CD4-positive, alpha-beta T cell (primary cell): ENCODE results near the gene PGAP3. TPM values are rescaled to one million over a fixed set of nuclear protein-coding genes. Genes with fewer than 3 reads are reported as not detected.

Source experiments
- ATAC-seq: fragments of 200-7000 bp; cut with Tn5 transposase; one replicate; pipeline ENCODE4 v1.10.0; 2022; ENCODE audit warnings: mild to moderate bottlenecking; ENCODE audit not compliant: poor library complexity
- CTCF ChIA-PET: fragments of 350-600 bp; sonication (Branson Sonifier 250); formaldehyde crosslinking; loops from one replicate; lab custom pipeline; 2021; ENCODE audit warnings: antibody characterized with exemption, inconsistent platforms; lab: Charles Lee
- POLR2A ChIA-PET: fragments of 350-600 bp; sonication (Branson Sonifier 250); formaldehyde crosslinking; loops from one replicate; lab custom pipeline; 2021; ENCODE audit warnings: antibody characterized with exemption, inconsistent platforms; lab: Charles Lee
- DNase-seq, 14 experiments: peaks; one replicate each; pipeline ENCODE4 v3.0.0-alpha.2; 2013 to 2020; ENCODE audit warnings: mixed read lengths in 2 of 14
- H3K27ac ChIP-seq, 2 donors: one replicate each; pipeline versions ENCODE4 v1.5.1 to v1.7.0; 2013; ENCODE audit warnings: low read length in 2 of 2, low read depth in 1 of 2, mild to moderate bottlenecking in 1 of 2
- H3K27me3 ChIP-seq, 2 experiments: 1 replicate in 1 of 2; 2 replicates in 1 of 2; pipeline versions ENCODE4 v1.6.1 to v1.7.0; 2013; ENCODE audit warnings: low read length in 2 of 2, control low read depth in 1 of 2, mild to moderate bottlenecking in 1 of 2, moderate library complexity in 1 of 2; ENCODE audit not compliant: insufficient read depth in 2 of 2, control insufficient read depth in 1 of 2
- H3K36me3 ChIP-seq: one replicate; pipeline ENCODE4 v1.6.1; 2013; ENCODE audit warnings: low read length, control low read depth; ENCODE audit not compliant: insufficient read depth
- H3K4me1 ChIP-seq: one replicate; pipeline ENCODE4 v1.6.1; 2013; ENCODE audit warnings: low read length, control low read depth; ENCODE audit not compliant: insufficient read depth
- H3K4me3 ChIP-seq: one replicate; pipeline ENCODE4 v1.5.1; 2013; ENCODE audit warnings: mild to moderate bottlenecking, low read length, moderate library complexity
- H3K9me3 ChIP-seq, 2 experiments: 1 replicate in 1 of 2; 2 replicates in 1 of 2; pipeline versions ENCODE4 v1.6.1 to v1.7.0; 2013; ENCODE audit warnings: low read length in 2 of 2, mild to moderate bottlenecking in 2 of 2, control low read depth in 1 of 2, moderate library complexity in 1 of 2; ENCODE audit not compliant: control insufficient read depth in 1 of 2, insufficient read depth in 1 of 2
- H3K27ac Mint-ChIP-seq: one replicate; pipeline ENCODE4 v1.8.0; 2020; ENCODE audit warnings: mixed read lengths
- H3K27me3 Mint-ChIP-seq: one replicate; pipeline ENCODE4 v1.8.0; 2021; ENCODE audit warnings: mixed read lengths
- H3K36me3 Mint-ChIP-seq: one replicate; pipeline ENCODE4 v1.8.0; 2021; ENCODE audit warnings: low read depth, mixed read lengths
- H3K4me1 Mint-ChIP-seq: one replicate; pipeline ENCODE4 v1.8.0; 2021; ENCODE audit warnings: low read depth, mixed read lengths
- H3K4me3 Mint-ChIP-seq: one replicate; pipeline ENCODE4 v1.8.0; 2020; ENCODE audit warnings: mild to moderate bottlenecking, mixed read lengths
- H3K9me3 Mint-ChIP-seq: one replicate; pipeline ENCODE4 v1.8.0; 2020; ENCODE audit warnings: mixed read lengths
- CTCF ChIP-seq: fragments of 200-600 bp; IDR thresholded peaks from one replicate; pipeline ENCODE4 v1.8.0; 2022; ENCODE audit warnings: antibody characterized with exemption, mild to moderate bottlenecking
- intact Hi-C, 2 experiments: fragments of 100-400 bp; cut with DNase I in 1 of 2; cut with micrococcal nuclease in 1 of 2; formaldehyde crosslinking; loops; one replicate each; pipeline versions ENCODE4 v1.15.1 to v1.9.0; 2023 to 2025; cut with DNase I, micrococcal nuclease
- total RNA-seq, 174 experiments: library from RNA in 2 of 174; stranded (reverse) in 2 of 174; gene quantifications; one replicate each; pipeline ENCODE4 v1.2.3 and lab custom pipeline; 2021 to 2026

Gene PGAP3
- total RNA-seq, 2 experiments from 2014 or later: 26.1 to 30.7 TPM

GRCh38 chr17:39717660-39718059 lies 29.8 kb upstream of the PGAP3 start:
- no peaks in the 10 kb centered on the region for H3K9me3 Mint-ChIP-seq
- H3K27ac ChIP-seq: no peak overlapping the region
- no peaks in the 10 kb centered on the region for H3K36me3 ChIP-seq
- H3K4me1 Mint-ChIP-seq: no peaks in the 10 kb centered on the region
- POLR2A ChIA-PET: no interaction called here
- DNase-seq (no peak), ATAC-seq (no peak)
- H3K36me3 Mint-ChIP-seq: no peaks in the 10 kb centered on the region
- no peak overlapping the region for H3K4me3 Mint-ChIP-seq
- H3K27me3 ChIP-seq: no peaks in the 10 kb centered on the region
- no peaks in the 10 kb centered on the region for H3K27me3 Mint-ChIP-seq
- H3K4me1 ChIP-seq: no peaks in the 10 kb centered on the region
- H3K27ac Mint-ChIP-seq: no peak overlapping the region
- CTCF ChIA-PET: no interaction called here
- intact Hi-C loops: no loop called here
- no peaks in the 10 kb centered on the region for H3K9me3 ChIP-seq
- H3K4me3 ChIP-seq: no peak overlapping the region
- no peak for TF ChIP-seq CTCF

- Histone ChIP-seq H3K27me3 (no peaks in the 10 kb centered on the region), H3K4me1 (no peaks in the 10 kb centered on the region), H3K9me3 (no peaks in the 10 kb centered on the region), H3K36me3 (no peaks in the 10 kb centered on the region), H3K4me3 (no peak overlapping the region), H3K27ac (no peak overlapping the region)
- Mint-ChIP-seq H3K36me3 (no peaks in the 10 kb centered on the region), H3K27me3 (no peaks in the 10 kb centered on the region), H3K4me3 (no peak overlapping the region), H3K27ac (no peak overlapping the region), H3K4me1 (no peaks in the 10 kb centered on the region), H3K9me3 (no peaks in the 10 kb centered on the region)
- ChIA-PET POLR2A (no interaction called here), CTCF (interaction anchor here (0.6 kb wide), 1 partner anchor 13 kb away, joined by 3 read pairs; the partner anchor contains the start of gene MIEN1)
- intact Hi-C loops: no loop called here
- DNase-seq (no peak), ATAC-seq (no peak)
- no peak for TF ChIP-seq CTCF
These were observed 29.2 kb upstream of the PGAP3 start for GRCh38 chr17:39716879-39717536.

GRCh38 chr17:39716073-39716818 lies 28.4 kb upstream of the PGAP3 start:
- ChIA-PET CTCF (interaction anchor here (0.6 kb wide), 1 partner anchor 14 kb away, joined by 3 read pairs; the partner anchor contains the start of gene MIEN1), POLR2A (no interaction called here)
- no peaks in the 10 kb centered on the region for H3K4me1 Mint-ChIP-seq
- no peaks in the 10 kb centered on the region for H3K27me3 Mint-ChIP-seq
- Histone ChIP-seq H3K9me3 (no peaks in the 10 kb centered on the region), H3K36me3 (no peaks in the 10 kb centered on the region), H3K4me3 (no peak overlapping the region), H3K27me3 (no peaks in the 10 kb centered on the region), H3K27ac (no peak overlapping the region), H3K4me1 (no peaks in the 10 kb centered on the region)
- no peaks in the 10 kb centered on the region for H3K9me3 Mint-ChIP-seq
- H3K36me3 Mint-ChIP-seq: no peaks in the 10 kb centered on the region
- ATAC-seq (no peak), DNase-seq (no peak)
- intact Hi-C loops: no loop called here
- no peak for TF ChIP-seq CTCF
- no peak overlapping the region for H3K4me3 Mint-ChIP-seq
- no peak overlapping the region for H3K27ac Mint-ChIP-seq
